HCT116 (cell line): ENCODE measurements around the gene TRIML2.

Source experiments
- ATF3 ChIP-seq: IDR thresholded peaks from 2 replicates; pipeline ENCODE4 v1.6.1; 2012
- CTCF ChIP-seq, 3 experiments: fragments of 200-600 bp in 1 of 3; sonication (generic) in 1 of 3; IDR thresholded peaks in 2 of 3; conservative IDR thresholded peaks in 1 of 3; 2 replicates each; pipeline ENCODE4 v1.5.1; 2012 to 2017; ENCODE audit warnings: low read depth in 2 of 3, low read length in 2 of 3, antibody characterized with exemption in 1 of 3, borderline replicate concordance in 1 of 3, control low read depth in 1 of 3, mild to moderate bottlenecking in 1 of 3, mixed read lengths in 1 of 3, mixed run types in 1 of 3, moderate library complexity in 1 of 3; ENCODE audit not compliant: insufficient read depth in 1 of 3
- EZH2phosphoT487 ChIP-seq: fragments of 200-600 bp; IDR thresholded peaks from 2 replicates; pipeline ENCODE4 v1.6.1; 2018; ENCODE audit warnings: antibody characterized with exemption, borderline replicate concordance
- POLR2A ChIP-seq: IDR thresholded peaks from 2 replicates; pipeline ENCODE4 v1.7.0; 2011; ENCODE audit warnings: borderline replicate concordance; ENCODE audit not compliant: insufficient read depth, insufficient read length; ENCODE audit errors: extremely low read depth

DNA sequence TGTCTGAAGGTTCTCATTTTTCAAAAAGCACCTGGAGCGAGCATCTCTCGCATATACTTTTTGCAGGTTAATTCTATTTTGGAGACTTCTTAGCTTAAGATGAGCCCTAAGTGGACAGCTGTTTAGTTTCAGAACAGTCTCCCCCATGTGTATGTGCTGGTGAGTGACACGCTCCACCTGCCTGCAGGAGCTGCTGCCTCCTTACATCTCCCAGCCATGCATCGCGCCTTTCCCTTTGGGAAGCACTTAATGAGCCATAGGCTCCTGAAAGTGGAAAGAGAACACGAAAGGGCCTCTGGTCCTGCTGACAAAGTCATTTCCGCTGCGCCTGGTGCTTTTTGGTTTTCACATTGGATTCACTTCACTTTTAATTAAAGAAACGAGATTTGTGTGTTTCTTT is 56.1 kb downstream of the TRIML2 start:
- TF ChIP-seq EZH2phosphoT487 (no peak), CTCF (IDR thresholded peaks at IDR 0.05 in 2 of 3, conservative IDR thresholded peaks at IDR 0.05 in 1 of 3; ENCODE audit: borderline replicate concordance in 1 of 3, insufficient read depth in 1 of 3, low read depth in 2 of 3, low read length in 2 of 3) (no peak), POLR2A (no peak), ATF3 (no peak)
